ENCODE data around the gene NEUROG1.

NEUROG1 gene, protein sequence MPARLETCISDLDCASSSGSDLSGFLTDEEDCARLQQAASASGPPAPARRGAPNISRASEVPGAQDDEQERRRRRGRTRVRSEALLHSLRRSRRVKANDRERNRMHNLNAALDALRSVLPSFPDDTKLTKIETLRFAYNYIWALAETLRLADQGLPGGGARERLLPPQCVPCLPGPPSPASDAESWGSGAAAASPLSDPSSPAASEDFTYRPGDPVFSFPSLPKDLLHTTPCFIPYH

DNA sequence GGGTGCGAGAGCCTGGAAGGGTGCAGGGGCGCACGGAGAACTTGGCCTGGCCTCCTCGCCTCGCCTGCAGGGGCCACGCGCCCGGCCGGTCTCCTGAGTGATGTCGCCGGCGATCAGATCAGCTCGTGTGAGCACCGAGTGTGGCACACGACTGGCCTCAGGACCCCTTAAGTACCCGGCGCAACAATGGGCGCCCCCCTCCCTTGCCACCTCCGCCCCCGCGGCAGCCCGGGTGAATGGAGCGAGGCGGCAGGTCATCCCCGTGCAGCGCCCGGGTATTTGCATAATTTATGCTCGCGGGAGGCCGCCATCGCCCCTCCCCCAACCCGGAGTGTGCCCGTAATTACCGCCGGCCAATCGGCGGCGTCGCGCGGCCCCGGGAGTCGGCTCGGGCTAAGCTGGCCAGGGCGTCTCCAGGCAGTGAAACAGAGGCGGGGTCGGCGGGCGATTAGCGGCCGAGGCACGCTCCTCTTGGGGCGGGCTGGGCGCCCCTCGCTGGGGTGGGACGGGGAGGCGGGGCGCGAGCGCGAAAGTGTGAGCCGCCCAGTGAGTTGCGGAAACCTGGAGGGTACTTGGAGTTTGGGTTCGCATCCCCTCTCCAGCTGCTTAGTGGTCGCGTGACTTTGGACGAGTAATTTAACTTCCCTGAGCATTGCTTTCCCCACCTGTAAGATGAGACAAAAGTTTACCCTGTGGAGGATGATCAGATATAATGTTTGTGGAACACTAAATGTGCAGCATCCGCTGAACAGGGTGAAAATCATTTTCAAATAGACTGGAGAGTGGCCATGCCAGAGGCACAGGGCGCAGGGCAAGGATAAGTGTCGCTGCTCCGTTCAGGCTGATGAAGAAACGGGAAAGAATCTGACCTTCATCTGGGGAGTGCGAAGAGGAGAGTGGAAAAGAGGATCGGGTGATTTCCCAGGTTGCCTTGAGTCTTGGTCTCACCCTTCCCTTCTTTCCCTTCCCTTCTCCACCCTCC is at the start of gene NEUROG1:
Gene NEUROG1 (minus strand): TSS at position 145 of the 982 bp plus-strand sequence. CDS start 274 bp downstream, outside the sequence.
- DNase-seq = no peak

DNA sequence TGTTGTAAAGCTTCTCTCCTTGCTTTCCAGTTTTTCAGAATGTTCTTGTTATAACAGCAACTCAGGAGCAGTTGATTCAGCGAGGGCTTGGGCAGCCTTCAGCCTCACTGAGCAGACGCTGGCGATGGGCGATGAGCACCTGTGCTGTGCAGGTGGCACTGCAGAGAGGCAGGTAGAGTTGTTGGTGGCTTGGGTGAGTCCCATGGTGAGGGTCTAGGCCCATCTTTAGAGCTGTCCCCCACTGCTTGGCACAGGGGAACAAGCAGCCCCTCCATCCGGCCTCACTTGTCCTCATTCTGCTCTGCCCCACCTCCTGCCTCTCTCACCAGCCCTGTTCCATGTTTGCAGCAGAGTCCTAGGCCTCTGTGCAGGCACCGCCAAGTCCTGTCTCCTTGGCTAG is 49.2 kb upstream of the NEUROG1 start:
- no peak for DNase-seq

DNA sequence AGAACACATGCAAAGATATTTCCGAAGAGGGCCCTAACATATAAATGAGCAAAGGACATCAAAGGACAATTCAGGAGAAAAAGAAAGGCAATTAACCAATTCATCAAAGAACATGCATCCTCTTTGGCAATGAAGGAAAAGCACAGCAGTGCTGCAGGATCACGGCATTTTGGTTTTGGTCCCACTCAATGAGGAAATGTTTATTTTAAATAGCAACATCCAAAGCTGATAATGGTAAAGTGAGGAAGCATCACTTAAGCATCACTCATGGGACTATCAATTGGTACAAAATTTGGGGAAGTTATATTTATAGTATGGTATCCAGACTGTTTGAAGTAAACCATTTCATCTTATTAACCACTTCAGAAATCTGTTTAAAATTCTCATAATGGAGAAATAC is 48.5 kb upstream of the NEUROG1 start:
- DNase-seq = no peak

DNA sequence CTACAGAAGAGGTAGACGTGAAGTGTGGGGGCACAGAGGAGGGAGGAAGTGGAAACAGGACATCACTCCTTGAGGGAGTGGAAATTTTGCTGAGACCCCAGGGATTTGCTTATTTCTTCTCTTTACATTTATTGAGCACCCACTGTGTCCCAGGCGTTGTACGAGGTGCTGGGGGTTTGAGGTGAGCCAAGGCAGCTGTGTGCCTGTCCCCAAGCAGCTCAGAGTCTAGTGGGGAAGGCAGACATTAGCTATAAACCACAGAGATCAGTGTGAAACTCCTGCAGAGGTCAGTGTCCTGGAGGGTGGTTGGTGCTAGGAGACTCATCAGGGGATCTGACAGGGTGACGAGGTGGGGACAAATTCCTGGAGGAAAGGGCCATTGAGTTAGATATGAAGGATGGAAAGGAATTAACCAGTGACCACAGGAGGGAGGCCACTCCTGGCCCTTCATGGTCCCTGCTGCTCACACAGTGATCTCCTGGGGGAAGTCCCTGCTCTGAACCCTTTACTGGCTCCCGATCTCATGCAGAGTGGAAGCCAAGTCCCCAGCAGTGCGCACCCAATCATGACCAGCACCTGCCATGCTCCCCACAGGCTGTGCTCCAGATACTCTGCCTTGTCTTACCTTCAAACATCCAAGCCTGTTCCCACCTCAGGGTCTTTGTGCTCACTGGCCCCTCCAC is 46.5 kb upstream of the NEUROG1 start:
- no peak for DNase-seq

DNA sequence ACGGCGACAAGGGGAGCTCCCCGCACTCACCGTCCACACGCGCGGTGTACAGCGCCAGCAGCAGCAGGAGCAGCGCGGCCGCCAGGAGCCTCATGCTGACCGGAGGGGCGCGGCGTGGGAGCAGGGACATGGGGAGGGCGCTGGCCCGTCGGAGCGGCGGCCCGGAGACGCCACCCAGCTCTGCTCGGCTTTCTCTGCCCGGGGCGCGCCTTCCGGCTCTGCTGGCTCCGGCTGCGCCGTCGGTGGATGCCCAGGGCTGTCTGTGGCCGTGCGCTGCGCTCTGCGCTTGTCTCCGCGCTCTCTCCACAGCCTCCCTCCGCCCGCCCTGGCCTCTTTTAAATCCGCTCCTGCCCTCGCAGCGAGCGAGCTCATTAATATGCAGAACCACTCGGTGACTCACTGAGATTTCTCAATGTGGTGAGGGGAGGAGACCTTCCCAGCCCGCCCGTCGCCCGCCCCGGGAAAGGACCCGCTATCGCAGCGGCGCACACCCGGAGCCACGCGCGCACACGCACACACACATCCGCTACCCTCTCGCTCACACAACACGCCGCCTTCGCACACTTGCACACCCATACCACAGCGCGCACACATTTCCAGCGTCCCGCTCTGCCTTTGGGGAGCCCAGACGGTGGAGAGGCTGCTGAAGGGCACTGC is 43.0 kb upstream of the NEUROG1 start, which contains the start of gene CXCL14:
Gene CXCL14 (minus strand): TSS at position 307 of the 657 bp plus-strand sequence. CDS start 213 bp downstream, at position 94.
- peak; percentile 87 for DNase-seq

DNA sequence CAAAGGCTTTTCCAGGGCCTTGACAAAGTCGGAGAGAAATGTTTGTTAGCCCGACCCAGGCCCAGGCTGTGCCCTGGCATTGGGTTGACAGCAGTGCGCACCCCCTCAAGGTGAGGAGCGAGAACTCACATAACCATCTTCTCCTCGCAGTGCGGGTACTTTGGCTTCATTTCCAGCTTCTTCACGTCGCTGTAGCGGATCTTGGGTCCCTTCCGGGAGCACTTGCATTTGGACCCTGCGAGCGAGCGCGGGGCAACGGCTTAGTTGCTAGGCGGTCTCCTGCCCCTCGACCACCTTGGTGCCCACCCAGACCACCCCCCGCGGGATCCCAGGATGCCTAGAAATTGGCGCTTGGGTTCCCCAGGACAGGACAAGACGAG is 42.5 kb upstream of the NEUROG1 start:
- DNase-seq = no peak

DNA sequence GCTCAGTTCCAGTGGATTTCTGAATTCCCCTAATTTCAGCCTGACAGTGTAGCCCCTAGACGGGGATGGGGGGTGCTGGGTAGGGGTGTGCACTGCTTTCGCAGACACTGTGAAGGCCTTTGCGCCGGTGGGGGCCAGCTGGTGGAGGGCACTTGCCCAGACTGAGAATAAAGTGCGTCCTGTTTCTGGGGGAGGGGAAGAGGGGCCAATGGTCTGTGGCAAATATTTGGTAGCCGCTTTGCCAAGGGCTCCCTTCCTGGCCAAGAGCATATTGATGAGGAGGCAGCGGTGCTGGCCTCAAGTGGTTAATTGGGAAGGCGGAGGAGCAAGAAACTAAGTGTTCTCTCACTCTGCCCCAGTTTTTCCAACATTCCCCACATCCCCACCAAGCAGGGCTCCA is 41.7 kb upstream of the NEUROG1 start:
- no peak for DNase-seq

DNA sequence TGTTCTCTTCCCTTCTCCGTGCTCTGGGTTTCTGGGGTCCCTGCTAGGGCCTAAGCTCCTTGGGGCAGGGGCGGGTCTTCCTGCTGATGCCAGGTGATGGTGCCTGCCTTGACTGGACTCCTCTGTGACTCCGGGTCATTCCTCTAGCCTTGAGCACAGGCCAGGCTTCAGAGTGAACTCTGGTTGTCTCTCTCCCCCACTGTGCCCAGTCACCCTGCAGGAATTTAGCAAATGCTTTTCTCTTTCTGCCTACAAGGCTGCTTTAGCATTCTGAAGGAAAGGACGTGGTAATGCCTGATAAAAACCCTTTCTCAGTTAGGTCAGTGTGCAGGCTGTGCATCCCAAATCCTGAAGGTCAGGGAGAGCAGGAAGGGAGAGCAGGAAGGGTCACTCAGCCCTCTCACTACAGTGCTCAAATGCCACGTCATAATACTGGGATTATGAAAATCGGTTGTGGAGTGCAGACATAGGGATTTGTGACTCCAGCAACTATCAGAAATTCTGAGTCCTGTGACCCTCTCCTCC is 40.4 kb upstream of the NEUROG1 start:
- peak; percentile 77 for DNase-seq

DNA sequence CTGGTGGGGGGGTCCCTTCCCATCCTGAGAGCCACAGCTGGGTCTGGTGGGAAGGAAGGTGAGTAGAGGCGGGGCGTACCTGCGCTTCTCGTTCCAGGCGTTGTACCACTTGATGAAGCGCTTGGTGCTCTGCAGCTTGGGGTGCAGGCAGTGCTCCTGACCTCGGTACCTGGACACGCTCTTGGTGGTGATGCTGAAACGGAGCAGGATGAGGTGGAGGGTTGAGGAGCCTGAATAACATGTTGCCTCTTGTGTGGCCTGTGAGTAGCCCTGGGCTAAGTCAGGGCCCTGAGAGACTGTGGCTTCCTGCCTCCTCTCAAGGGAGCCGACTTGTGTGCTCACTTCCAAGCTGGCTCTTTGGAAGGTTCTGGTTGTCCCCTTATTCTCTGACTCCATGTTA is 38.7 kb upstream of the NEUROG1 start:
- DNase-seq = no peak

DNA sequence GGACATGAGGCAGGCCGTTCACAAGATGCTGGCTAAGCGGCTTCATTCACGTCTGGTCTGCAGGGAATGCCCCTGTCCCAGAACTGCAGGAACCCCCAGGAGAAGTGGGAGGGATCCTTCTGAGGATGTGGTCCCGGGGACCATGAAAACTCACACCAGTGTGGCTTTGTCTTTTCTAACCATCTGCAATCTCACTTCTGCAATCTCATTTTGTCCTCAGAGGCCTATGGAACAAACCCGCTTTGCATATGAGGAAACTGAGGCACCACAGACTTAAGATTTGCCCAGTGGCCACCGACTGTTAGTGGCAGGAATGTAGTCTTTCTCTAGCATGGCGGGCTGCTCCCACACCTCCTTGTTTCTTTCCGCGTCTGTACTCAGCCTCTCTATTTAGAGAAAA is 36.1 kb upstream of the NEUROG1 start:
- no peak for DNase-seq

DNA sequence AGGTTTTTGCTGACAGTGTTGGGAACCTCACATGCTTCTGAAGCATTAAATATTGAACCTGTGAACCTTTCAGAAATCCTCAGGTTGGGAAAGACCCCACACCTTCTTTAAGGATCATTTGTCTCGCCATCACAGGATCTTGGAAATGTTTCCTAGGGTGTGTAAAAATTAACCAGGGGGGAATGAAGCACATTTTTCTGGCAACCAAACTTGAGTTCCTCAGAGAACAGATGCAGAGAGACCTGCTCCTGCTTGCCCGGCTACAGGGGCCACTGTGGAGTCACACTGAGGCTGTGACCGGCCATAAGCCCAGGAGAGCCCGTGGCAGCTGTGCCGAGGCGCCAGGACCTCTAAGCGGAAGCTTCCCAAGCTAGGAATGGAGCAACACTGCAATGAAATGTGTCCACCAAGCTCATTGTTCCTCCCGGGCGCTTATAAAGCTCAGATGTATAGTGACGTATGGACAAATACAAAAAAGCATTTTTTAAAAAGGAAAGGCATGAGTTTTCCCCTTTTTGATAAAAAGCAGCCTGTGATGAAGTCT is 35.4 kb upstream of the NEUROG1 start:
- no peak for DNase-seq

DNA sequence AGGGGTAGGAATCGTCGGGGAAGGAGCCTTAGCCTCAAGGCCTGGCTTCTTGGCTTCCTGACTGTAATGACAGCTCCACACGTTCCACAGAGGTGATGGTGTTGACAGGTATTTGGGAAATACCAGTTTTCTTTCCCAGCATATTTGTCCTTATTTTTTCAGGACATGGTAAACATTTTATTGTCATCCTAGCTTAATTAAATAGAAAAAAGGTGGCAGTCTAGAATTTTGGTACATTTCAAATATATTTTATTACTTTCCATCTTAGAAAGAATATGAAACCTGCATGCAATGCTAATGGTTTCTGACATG is 34.6 kb upstream of the NEUROG1 start:
- no peak for DNase-seq

DNA sequence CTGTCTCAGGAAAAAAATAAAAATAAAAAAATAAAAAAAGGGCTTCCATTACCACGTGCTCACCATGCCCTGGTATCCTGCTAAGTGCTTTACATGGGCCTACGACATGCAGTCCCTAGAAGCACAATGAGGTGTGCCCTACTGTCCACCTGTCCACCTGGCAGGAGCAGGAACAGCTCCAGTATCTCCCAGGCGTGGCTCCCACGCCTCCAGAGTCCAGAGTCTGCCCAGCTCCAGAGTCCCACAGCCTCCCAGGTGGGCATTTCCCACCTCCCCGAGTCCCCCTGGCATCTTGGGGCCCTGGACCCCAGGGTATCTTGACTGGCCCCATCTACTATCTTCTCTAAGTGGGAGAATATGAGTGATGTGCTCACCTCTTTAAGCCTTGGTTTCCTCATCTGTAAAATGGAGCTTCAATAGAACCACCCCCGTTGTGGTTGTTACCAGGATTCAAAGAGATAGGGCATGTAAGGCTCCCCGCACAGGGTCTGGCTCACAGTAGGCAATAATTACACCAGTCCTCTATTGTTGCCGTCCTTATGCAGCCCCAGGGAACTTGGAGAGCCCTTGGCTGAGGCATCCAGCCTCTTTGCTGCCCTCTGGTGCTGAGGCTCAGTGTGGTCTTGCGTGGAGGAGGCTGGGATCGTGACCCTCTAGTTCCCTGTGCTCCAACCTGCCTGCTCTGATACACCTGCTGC is 34.1 kb upstream of the NEUROG1 start:
- DNase-seq = peak; percentile 50

DNA sequence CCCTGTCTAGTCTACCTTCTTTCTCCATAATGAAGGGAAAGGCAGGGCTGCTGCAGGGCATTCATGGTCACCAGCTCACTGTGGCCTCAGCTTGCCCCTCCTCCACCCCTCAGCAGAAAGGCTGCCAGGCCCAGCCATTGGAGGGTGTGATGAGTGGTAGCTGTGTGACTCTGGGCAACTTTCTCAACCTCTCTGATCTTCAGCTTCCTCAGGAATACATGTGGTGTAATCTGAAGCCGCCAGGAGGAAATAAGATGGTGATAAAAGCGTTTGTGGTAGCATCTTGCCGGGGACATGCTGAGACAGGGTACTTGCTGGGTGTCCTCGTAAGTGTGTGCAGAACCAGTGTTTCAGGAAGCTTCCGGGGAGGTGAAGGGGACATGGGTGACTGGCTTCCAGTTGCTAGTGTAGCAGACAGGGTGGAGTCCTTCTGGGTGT is 33.2 kb upstream of the NEUROG1 start:
- DNase-seq = no peak

DNA sequence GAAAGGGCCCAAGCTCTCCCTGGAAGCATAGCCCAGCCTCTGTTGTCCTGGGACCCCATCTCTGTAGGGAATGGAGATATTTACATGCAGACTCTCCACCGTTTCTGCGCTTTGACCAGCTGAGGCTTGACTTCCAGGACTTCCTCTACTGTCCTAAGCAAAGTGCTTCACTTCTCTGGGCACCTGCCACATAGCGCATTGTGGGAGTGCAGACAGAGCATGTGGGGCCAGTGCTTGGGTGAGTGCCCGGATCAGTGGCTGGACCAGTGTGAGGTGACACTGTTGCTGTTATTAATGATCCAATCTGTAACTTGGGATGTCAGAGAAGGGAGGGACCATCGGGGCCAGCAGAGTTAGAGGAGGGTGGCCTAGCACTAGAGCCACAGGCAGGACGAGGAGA is 32.5 kb upstream of the NEUROG1 start:
- DNase-seq = no peak

DNA sequence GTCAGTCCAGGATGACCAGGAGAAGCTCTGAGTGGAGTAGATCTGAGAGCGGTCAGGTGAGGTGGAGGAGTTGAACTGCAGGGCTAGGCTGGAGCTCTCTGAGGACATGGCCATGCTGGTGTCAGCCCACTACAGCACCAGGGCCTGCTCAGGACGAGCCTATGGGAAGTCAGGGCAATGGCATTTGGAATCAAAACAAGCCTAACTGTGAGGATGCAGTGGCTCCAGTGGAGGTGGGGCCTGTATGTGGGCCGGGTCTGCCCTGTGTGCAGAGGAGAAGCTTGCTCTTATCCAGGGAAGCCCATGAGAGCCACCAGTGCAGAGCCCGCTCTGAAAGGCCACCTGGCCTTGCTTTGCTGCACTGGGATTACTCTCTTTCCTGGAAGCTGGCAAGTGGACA is 31.9 kb upstream of the NEUROG1 start:
- DNase-seq = peak; percentile 31

DNA sequence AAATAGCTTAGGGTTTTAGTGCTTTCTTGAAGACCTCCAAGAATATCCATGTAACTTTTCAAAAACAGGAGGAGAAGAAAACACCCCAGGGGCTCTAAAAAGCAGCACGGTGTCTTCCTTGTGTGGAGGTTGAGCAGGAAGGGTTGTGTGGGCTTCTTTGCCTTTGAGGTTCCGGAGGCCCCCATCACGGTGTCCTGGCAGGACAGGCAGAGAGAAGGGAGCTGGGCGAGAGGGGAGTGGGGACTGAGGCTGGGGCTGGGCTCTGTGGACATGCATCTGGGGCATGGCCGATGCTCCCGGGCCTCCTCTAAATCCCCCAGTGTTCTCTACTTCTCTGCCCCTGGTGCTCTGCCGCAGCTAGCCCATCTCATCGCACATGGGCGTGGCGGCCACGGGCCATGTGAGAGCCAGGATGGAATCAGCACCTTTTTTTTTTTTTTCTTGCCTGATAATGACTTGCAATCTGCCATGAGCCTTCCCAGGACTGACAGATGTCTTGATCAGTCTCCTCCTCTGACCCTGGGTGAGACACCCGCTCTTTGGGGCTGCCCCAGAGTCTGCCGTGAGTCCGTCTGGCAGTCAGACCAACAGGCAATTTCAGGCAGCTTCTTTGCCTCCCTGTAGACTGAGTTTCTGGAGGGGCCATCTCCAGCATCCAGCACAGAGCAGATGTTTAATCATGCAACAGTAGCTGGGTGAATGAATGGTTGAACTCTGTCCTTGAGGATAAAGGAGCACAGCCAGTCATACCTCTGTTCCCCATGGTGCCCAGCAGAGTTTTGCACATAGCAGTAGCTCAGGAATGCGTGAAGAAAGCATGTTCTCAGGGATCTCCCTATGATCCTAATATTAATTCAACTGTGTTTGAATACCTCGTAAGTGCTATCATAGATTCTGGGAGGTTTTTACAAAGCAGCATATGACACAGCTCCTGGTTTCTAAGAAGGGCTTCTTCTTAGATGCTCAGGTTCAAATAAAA is 30.9 kb upstream of the NEUROG1 start:
- DNase-seq = no peak

DNA sequence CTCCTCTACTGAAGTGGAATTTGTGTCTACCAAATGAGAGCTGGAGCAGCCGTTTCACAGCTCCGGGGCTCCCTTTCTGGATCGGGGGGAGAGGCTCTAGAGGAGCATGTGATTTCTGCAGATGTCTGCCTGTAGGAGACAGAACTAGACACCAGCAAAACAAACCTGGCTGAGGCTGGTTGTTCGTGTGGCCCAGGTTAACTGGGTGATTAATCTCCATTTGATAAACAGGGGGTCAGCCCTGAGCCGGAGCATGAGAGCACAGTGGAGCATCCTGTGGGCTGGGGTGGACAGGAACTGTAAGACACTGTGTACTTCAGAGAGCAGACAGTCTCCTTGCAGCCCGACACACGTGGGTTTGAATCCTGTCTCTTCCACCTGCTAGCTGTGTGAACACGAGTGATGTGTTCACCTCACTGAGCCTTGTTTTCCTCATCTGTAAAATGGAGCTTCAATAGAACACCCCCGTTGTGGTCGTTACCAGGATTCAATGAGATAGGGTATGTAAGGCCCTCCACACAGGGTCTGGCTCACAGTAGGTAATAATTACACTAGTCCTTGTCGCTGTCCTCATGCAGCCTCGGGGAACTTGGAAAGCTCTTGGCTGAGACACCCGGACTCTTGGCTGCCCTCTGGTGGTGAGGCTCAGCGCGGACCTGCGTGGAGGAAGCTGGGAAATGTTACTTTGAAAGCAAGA is 30.1 kb upstream of the NEUROG1 start:
- peak; percentile 64 for DNase-seq

DNA sequence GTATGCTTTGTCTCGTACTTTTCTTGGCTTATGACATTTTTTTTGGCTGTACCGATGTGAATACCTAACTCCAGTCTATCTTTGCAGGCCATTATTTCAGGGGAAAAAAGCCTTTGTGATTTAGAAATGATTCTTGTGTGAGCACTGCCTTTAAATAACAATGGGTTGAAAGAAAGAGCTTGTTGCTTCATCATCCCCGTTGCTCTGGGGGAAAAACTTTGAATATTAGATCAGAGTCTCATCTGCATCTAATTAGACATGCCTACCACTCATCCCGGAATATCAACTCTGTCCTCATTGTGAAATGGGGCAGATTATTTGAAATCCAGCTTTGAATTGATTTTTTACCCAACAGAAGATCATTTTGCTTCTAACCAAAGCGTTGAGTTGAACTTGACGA is 29.5 kb upstream of the NEUROG1 start:
- DNase-seq = no peak

DNA sequence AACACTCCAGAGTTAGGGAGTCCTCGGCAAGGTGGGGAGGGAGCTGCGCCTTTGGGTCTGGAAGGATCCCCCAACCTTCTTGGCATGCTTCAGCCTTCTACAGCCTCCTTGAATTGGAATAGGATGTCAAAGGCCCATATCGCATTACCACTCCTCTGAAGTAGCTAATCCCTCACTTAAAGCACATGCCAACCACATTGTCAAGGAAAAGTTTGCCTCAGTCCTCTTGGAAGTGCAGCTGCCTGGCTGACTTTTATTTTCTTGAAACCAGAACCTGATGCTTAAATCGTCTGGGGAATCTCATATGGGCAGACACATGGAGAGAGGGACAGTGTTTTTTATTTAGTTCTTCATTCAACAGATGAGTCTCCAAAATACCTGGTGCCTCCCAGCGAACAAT is 28.6 kb upstream of the NEUROG1 start:
- no peak for DNase-seq
